Thyroid gland (tissue), 4 donors: ENCODE measurements around the gene GRK1.

Experiments used
- CTCF ChIP-seq, 6 experiments: fragments of 200-600 bp in 3 of 6; fragments of 450-650 bp in 3 of 6; sonication (generic) in 3 of 6; IDR thresholded peaks; one replicate each; pipeline ENCODE4 v1.5.1; 2016 to 2019; ENCODE audit warnings: antibody characterized with exemption in 6 of 6, mild to moderate bottlenecking in 2 of 6, inconsistent platforms in 1 of 6, moderate library complexity in 1 of 6
- POLR2A ChIP-seq, 2 donors: fragments of 450-650 bp; IDR thresholded peaks; one replicate each; pipeline ENCODE4 v1.6.1; 2017; ENCODE audit warnings: antibody characterized with exemption in 2 of 2, mild to moderate bottlenecking in 2 of 2, moderate library complexity in 1 of 2

- TF ChIP-seq CTCF (IDR thresholded peaks at IDR 0.05) (no peak), POLR2A (IDR thresholded peaks at IDR 0.05) (no peak)
These were observed at the start of gene GRK1 for GRCh38 chr13:113666951-113667701.
